ENCODE measurements around the gene EPG5. TPM values are rescaled to one million over a fixed set of nuclear protein-coding genes. Genes with fewer than 3 reads are reported as not detected.
"Not testable (repeated sequence)": the region's sequence is repeated elsewhere in the genome, so short reads cannot be mapped to it uniquely, and the experiment has no call there.

Gene EPG5
- total RNA-seq, 1 donor from 2014 or later, result 9.8 TPM

DNA sequence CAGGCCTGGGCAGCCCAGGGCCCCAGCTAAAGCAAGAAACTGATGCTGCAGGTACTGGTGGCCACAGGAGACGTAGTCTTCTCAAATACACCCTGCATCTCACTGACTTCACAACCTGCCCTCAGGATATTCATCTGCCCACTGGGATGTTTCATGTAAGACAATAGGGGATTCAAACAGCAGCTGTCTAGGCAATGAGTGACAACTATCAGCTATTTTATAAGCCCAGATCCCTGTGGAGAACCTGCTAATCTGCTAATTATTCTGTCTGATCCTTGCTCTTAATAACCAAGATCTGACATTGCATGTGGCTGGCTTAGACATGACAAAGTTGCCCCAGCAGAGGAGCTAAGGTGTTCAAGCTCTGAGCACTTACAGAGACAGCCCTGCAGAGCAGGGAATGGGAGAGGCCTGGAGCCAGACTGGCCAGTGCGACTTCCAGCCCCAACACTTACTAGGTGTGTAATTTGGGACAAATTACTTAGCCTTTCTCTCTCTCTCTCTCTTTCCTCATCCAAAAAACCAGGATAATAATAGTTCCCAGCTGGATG is 113.0 kb downstream of the EPG5 start:
- Histone ChIP-seq H3K9me3 (no peaks in the 10 kb centered on the region), H3K27ac (no peak overlapping the region), H3K36me3 (peaks cover 34 to 60% of the 10 kb centered on the region in 2 donors), H3K4me1 (no peaks in the 10 kb centered on the region), H3K4me3 (no peak overlapping the region), H3K27me3 (no peaks in the 10 kb centered on the region)
- intact Hi-C loops (cut with DNase I), result loop anchor here (5.0 kb wide), 2 partner anchors 162 to 187 kb away; no protein-coding TSS in a partner anchor
- no peak for DNase-seq (ENCODE audit: low spot score in 2 of 2)
- TF ChIP-seq, protein P1, sequence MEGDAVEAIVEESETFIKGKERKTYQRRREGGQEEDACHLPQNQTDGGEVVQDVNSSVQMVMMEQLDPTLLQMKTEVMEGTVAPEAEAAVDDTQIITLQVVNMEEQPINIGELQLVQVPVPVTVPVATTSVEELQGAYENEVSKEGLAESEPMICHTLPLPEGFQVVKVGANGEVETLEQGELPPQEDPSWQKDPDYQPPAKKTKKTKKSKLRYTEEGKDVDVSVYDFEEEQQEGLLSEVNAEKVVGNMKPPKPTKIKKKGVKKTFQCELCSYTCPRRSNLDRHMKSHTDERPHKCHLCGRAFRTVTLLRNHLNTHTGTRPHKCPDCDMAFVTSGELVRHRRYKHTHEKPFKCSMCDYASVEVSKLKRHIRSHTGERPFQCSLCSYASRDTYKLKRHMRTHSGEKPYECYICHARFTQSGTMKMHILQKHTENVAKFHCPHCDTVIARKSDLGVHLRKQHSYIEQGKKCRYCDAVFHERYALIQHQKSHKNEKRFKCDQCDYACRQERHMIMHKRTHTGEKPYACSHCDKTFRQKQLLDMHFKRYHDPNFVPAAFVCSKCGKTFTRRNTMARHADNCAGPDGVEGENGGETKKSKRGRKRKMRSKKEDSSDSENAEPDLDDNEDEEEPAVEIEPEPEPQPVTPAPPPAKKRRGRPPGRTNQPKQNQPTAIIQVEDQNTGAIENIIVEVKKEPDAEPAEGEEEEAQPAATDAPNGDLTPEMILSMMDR (IDR thresholded peaks at IDR 0.05), result no peak

DNA sequence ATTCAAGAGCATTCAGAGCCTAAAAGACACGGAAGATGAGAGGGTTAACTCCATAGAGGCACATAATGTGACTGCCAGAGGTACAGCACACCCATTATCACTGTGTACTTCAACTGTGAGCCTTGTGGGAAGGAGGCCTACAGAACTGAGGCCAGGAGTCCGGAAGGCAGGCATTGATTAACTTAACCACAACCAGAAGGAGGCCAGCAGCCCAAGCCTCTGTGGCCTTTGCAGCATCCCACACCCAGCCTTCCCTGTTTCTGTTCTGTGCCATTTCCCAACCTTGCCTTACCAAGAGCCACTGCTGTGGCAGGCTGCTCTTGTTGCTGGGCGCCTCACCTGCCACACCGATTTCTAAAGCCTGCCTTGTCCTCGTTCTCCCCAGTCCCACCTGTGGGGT is 114.5 kb downstream of the EPG5 start:
- intact Hi-C loops (cut with DNase I), result loop anchor here (5.0 kb wide), 2 partner anchors 160 to 185 kb away; no protein-coding TSS in a partner anchor
- DNase-seq (ENCODE audit: low spot score in 2 of 2), result no peak
- Histone ChIP-seq H3K4me3 (no peak overlapping the region), H3K4me1 (no peaks in the 10 kb centered on the region), H3K27me3 (no peaks in the 10 kb centered on the region), H3K27ac (no peak overlapping the region), H3K9me3 (no peaks in the 10 kb centered on the region), H3K36me3 (peaks cover 19 to 45% of the 10 kb centered on the region in 2 donors)
- TF ChIP-seq, protein P1 (IDR thresholded peaks at IDR 0.05), result no peak

DNA sequence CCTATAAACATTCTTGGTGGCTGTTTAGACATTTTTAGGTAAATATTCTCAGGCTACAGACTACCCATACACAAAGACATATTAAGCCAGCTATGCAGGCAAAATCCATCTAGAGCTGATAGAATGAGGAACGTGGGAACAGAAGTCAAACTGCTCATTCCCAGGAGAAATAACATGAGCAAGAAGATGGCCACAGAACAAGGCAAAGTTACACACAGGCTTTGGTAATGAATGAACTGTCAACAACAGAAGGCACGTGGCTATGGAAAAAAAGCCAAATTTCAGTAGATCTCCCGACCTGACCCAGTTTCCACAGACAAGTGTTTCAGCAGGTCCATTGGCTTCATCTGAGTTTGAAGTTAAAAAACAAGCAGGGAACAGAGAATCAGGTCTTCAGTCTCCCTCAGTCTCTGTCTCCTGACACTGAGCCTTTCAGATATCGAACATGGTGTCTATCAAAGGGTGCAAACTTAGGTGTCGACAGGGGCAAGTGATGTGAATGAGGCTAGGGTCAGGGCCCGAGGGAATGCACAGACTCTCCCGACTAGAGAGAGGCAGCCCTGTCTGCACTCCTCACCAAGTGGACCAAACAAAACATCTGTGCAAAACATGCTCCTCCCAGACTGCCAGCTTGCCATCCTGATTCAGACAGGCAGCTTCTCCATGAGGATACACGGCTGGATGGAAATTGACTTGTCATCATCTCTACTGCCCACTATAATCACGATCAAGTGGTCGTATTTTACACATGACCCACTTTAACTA is 115.8 kb downstream of the EPG5 start:
- intact Hi-C loops (cut with DNase I), result loop anchor here (5.0 kb wide), 2 partner anchors 159 to 184 kb away; no protein-coding TSS in a partner anchor
- Histone ChIP-seq H3K9me3 (no peaks in the 10 kb centered on the region), H3K4me3 (no peak overlapping the region), H3K36me3 (peaks cover 13 to 41% of the 10 kb centered on the region in 2 donors), H3K27ac (no peak overlapping the region), H3K27me3 (no peaks in the 10 kb centered on the region), H3K4me1 (no peaks in the 10 kb centered on the region)
- DNase-seq (ENCODE audit: low spot score in 2 of 2), result no peak
- TF ChIP-seq, protein P1 (IDR thresholded peaks at IDR 0.05), result no peak

DNA sequence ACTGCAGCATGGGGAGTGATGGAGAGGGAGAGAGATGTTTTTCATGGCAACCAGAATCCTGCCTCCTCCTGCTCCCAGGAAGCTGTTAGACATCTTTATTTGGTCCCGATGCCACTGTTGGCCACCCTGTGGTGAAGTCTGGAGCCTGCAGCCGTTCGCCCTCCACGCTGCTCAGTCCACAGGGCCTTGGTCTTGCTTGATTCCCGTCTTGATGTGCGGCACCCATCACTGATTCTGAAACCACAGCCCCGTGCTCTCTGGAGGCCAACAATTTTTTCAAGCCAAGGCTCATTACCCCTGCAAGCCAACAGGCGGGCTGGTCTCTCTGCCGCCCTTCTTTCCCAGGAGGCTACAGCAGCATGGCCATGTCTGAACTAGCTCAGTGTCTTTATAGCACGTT is 117.1 kb downstream of the EPG5 start:
- H3K36me3 ChIP-seq, result peaks cover 11 to 28% of the 10 kb centered on the region in 2 donors
- TF ChIP-seq, protein P1 (IDR thresholded peaks at IDR 0.05), result peak in 2 of 3 experiments; percentile 14 to 18
- intact Hi-C loops (cut with DNase I), result loop anchor here (5.0 kb wide), 2 partner anchors 158 to 183 kb away; no protein-coding TSS in a partner anchor
- no peaks in the 10 kb centered on the region for H3K9me3 ChIP-seq
- H3K4me1 ChIP-seq, result no peaks in the 10 kb centered on the region
- H3K27ac ChIP-seq, result no peak overlapping the region
- no peak overlapping the region for H3K4me3 ChIP-seq
- DNase-seq (ENCODE audit: low spot score in 2 of 2), result no peak
- no peaks in the 10 kb centered on the region for H3K27me3 ChIP-seq

DNA sequence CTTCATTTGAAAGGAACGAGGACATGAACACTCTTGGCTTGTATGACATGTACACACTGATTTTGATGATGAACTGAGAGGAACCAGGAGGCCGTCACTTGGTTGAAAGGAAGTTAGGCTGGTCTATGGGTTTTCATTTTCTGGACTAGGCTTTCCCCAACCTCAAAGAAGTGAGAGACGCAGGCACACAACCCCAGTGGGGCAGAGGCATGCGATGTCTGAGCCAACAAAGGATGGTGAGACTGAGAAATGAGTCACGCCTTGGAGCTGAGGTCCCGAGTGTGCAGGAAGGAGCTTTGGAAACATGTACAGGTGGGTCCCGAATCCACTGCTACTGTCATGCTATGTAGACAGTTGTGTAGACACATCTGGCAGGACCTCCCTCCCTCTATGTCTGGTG is 117.6 kb downstream of the EPG5 start:
- TF ChIP-seq, protein P1 (IDR thresholded peaks at IDR 0.05), result no peak
- intact Hi-C loops (cut with DNase I), result no loop called here

DNA sequence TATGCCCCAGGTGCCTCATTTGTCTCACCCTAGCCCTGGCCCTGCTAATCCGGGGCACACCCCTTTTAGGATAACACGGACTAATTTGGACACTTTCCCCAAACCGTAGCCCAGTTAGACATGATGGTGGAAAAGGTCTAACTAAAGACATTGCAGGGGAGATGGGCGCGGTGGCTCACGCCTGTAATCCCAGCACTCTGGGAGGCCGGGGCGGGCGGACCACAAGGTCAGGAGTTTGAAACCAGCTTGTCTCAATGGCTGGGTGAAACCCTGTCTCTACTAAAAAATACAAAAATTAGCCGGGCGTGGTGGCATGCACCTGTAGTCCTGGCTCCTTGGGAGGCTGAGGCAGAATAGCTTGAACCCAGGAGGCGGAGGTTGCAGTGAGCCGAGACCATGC is 118.5 kb downstream of the EPG5 start:
- H3K4me3 ChIP-seq; DNase-seq (ENCODE audit: low spot score in 2 of 2); H3K27me3 ChIP-seq; H3K9me3 ChIP-seq; intact Hi-C loops (cut with DNase I); H3K4me1 ChIP-seq; H3K27ac ChIP-seq: not testable (repeated sequence)
- H3K36me3 ChIP-seq, result peaks cover 5 to 15% of the 10 kb centered on the region in 2 donors

More for the DNA sequence above, 117.6 kb downstream of the EPG5 start:
- Histone ChIP-seq H3K36me3 (peaks cover 7 to 24% of the 10 kb centered on the region in 2 donors), H3K27me3 (no peaks in the 10 kb centered on the region), H3K4me1 (no peaks in the 10 kb centered on the region), H3K27ac (no peak overlapping the region), H3K9me3 (no peaks in the 10 kb centered on the region), H3K4me3 (no peak overlapping the region)
- no peak for DNase-seq (ENCODE audit: low spot score in 2 of 2)
